Measurements from ENCODE around the gene CEP104. TPM values are rescaled to one million over a fixed set of nuclear protein-coding genes. Genes with fewer than 3 reads are reported as not detected.

The CEP104 gene
- total RNA-seq, 4 donors from 2014 or later = 18.7 to 24.4 (median 19.8) TPM

GRCh38 chr1:3852711-3853485 is 4.1 kb downstream of the CEP104 start:
- no peaks in the 10 kb centered on the region for H3K27me3 ChIP-seq
- TF ChIP-seq CTCF (IDR thresholded peaks at IDR 0.05) (no peak), POLR2A (IDR thresholded peaks at IDR 0.05) (no peak)
- WGBS, 2 donors = 76 to 77% methylated on average over 15 of the region's 15 CpGs

GRCh38 chr1:3852091-3852490 is 4.9 kb downstream of the CEP104 start:
- peaks cover 0 to 53% (median 10%) of the 10 kb centered on the region in 3 donors for H3K36me3 ChIP-seq
- H3K4me3 ChIP-seq = no peak overlapping the region
- no peaks in the 10 kb centered on the region for H3K27me3 ChIP-seq
- DNase-seq = no peak
- H3K27ac ChIP-seq = no peak overlapping the region
- intact Hi-C loops (cut with DNase I) = no loop called here
- H3K9me3 ChIP-seq = no peaks in the 10 kb centered on the region
- no peak for TF ChIP-seq POLR2A (IDR thresholded peaks at IDR 0.05)
- no peak for TF ChIP-seq CTCF (IDR thresholded peaks at IDR 0.05)
- peaks cover 9 to 24% (median 11%) of the 10 kb centered on the region in 3 donors for H3K4me1 ChIP-seq
- WGBS, 2 donors = 82 to 85% methylated on average over 12 of the region's 12 CpGs

More at GRCh38 chr1:3852711-3853485, 4.1 kb downstream of the CEP104 start:
- intact Hi-C loops (cut with DNase I) = no loop called here
- Histone ChIP-seq H3K36me3 (peaks cover 0 to 44% (median 4%) of the 10 kb centered on the region in 3 donors), H3K4me1 (peaks cover 12 to 28% (median 13%) of the 10 kb centered on the region in 3 donors), H3K27ac (no peak overlapping the region), H3K4me3 (no peak overlapping the region), H3K9me3 (no peaks in the 10 kb centered on the region)
- no peak for DNase-seq

- H3K9me3 ChIP-seq = no peaks in the 10 kb centered on the region
- H3K4me3 ChIP-seq = no peak overlapping the region
- no peaks in the 10 kb centered on the region for H3K27me3 ChIP-seq
- TF ChIP-seq POLR2A (IDR thresholded peaks at IDR 0.05) (no peak), CTCF (IDR thresholded peaks at IDR 0.05) (no peak)
- peaks cover 8 to 21% (median 10%) of the 10 kb centered on the region in 3 donors for H3K4me1 ChIP-seq
- WGBS, 2 donors = 93% methylated on average over 6 of the region's 6 CpGs
- no peak for DNase-seq
- no peak overlapping the region for H3K27ac ChIP-seq
- intact Hi-C loops (cut with DNase I) = no loop called here
- H3K36me3 ChIP-seq = peaks cover 0 to 60% (median 11%) of the 10 kb centered on the region in 3 donors
Measured at GRCh38 chr1:3851292-3851691, 5.7 kb downstream of the CEP104 start.

- TF ChIP-seq CTCF (IDR thresholded peaks at IDR 0.05) (no peak), POLR2A (IDR thresholded peaks at IDR 0.05) (no peak)
- Histone ChIP-seq H3K9me3 (no peaks in the 10 kb centered on the region), H3K36me3 (peaks cover 0 to 65% (median 11%) of the 10 kb centered on the region in 3 donors), H3K27ac (no peak overlapping the region), H3K4me1 (peaks cover 4 to 17% (median 6%) of the 10 kb centered on the region in 3 donors), H3K4me3 (no peak overlapping the region), H3K27me3 (no peaks in the 10 kb centered on the region)
- 80 to 81% methylated on average over 7 to 11 of the region's 12 CpGs for WGBS, 2 donors
- DNase-seq = no peak
- intact Hi-C loops (cut with DNase I) = no loop called here
Measured at GRCh38 chr1:3850857-3851256, 6.2 kb downstream of the CEP104 start.

- 73 to 74% methylated on average over 6 of the region's 6 CpGs for WGBS, 2 donors
- no peaks in the 10 kb centered on the region for H3K9me3 ChIP-seq
- H3K27ac ChIP-seq = no peak overlapping the region
- no peaks in the 10 kb centered on the region for H3K4me1 ChIP-seq
- H3K4me3 ChIP-seq = no peak overlapping the region
- intact Hi-C loops (cut with DNase I) = no loop called here
- H3K27me3 ChIP-seq = no peaks in the 10 kb centered on the region
- no peak for TF ChIP-seq POLR2A (IDR thresholded peaks at IDR 0.05)
- no peak for TF ChIP-seq CTCF (IDR thresholded peaks at IDR 0.05)
- H3K36me3 ChIP-seq = peaks cover 6 to 100% (median 11%) of the 10 kb centered on the region in 3 donors
- DNase-seq = no peak
Measured at GRCh38 chr1:3847081-3847480, 9.9 kb downstream of the CEP104 start.
